ENCODE data around the gene LSP1. TPM values are rescaled to one million over a fixed set of nuclear protein-coding genes. Genes with fewer than 3 reads are reported as not detected.
"Not testable (repeated sequence)": the region's sequence is repeated elsewhere in the genome, so short reads cannot be mapped to it uniquely, and the experiment has no call there.

Gene LSP1
- total and polyA plus RNA-seq, 4 donors: 5.0 to 7.7 (median 5.7) TPM

DNA sequence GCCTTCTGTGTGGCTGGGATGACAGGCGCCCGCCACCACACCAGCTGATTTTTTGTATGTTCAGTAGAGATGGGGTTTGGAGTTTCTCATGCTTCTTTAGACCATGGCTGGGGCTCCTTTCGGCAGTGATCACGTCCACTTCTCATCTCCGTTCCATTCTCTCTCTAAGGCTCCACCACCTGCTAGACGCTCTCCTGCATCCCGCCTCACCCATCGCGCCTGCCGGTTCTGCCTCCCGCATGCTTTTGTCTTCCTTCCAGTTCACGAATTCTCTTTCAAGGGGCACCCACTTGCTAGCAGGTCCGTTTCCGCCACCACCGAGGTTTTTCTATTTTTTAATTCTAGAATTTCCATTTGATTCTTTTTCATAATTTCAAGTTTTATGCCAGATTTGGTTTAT lies 40.1 kb upstream of the LSP1 start:
- Histone ChIP-seq H3K4me3 (ENCODE audit: low read depth in 1 of 3, low read length in 3 of 3) (no peak overlapping the region), H3K36me3 (ENCODE audit: control insufficient read depth in 4 of 4, insufficient read depth in 3 of 4, low read depth in 1 of 4, low read length in 3 of 4) (no peaks in the 10 kb centered on the region), H3K9me3 (ENCODE audit: control insufficient read depth in 4 of 4, low read length in 3 of 4) (peaks cover 0 to 4% (median 1%) of the 10 kb centered on the region in 4 donors), H3K27ac (ENCODE audit: low read depth in 1 of 2, low read length in 2 of 2) (no peak overlapping the region), H3K4me1 (ENCODE audit: control insufficient read depth in 4 of 4, insufficient read depth in 4 of 4, low read length in 3 of 4) (no peaks in the 10 kb centered on the region), H3K9ac (ENCODE audit: low read depth in 1 of 2, low read length in 2 of 2) (no peak overlapping the region), H3K27me3 (ENCODE audit: control insufficient read depth in 4 of 4, insufficient read depth in 4 of 4, low read length in 3 of 4) (no peaks in the 10 kb centered on the region)
- no peak for DNase-seq (ENCODE audit: low spot score)
- 92% methylated on average over 15 of the region's 15 CpGs for WGBS
- TF ChIP-seq MAX (IDR thresholded peaks at IDR 0.05): no peak
- no peak for TF ChIP-seq GABPA (IDR thresholded peaks at IDR 0.05 in 1 of 2, conservative IDR thresholded peaks at IDR 0.05 in 1 of 2)
- no peak for TF ChIP-seq HNF4G (IDR thresholded peaks at IDR 0.05)

- not testable (repeated sequence) for DNase-seq (ENCODE audit: low spot score); H3K27me3 ChIP-seq (ENCODE audit: control insufficient read depth in 4 of 4, insufficient read depth in 4 of 4, low read length in 3 of 4); H3K27ac ChIP-seq (ENCODE audit: low read depth in 1 of 2, low read length in 2 of 2); H3K4me3 ChIP-seq (ENCODE audit: low read depth in 1 of 3, low read length in 3 of 3); H3K4me1 ChIP-seq (ENCODE audit: control insufficient read depth in 4 of 4, insufficient read depth in 4 of 4, low read length in 3 of 4); H3K36me3 ChIP-seq (ENCODE audit: control insufficient read depth in 4 of 4, insufficient read depth in 3 of 4, low read depth in 1 of 4, low read length in 3 of 4); H3K9me3 ChIP-seq (ENCODE audit: control insufficient read depth in 4 of 4, low read length in 3 of 4); H3K9ac ChIP-seq (ENCODE audit: low read depth in 1 of 2, low read length in 2 of 2)
- WGBS: 90% methylated on average over 9 of the region's 9 CpGs
Observed at GRCh38 chr11:1813356-1813755, 39.5 kb upstream of the LSP1 start.

- Histone ChIP-seq H3K27me3 (ENCODE audit: control insufficient read depth in 4 of 4, insufficient read depth in 4 of 4, low read length in 3 of 4) (no peaks in the 10 kb centered on the region), H3K9ac (ENCODE audit: low read depth in 1 of 2, low read length in 2 of 2) (no peak overlapping the region), H3K9me3 (ENCODE audit: control insufficient read depth in 4 of 4, low read length in 3 of 4) (peaks cover 6 to 9% (median 8%) of the 10 kb centered on the region in 4 donors), H3K36me3 (ENCODE audit: control insufficient read depth in 4 of 4, insufficient read depth in 3 of 4, low read depth in 1 of 4, low read length in 3 of 4) (no peaks in the 10 kb centered on the region), H3K4me1 (ENCODE audit: control insufficient read depth in 4 of 4, insufficient read depth in 4 of 4, low read length in 3 of 4) (no peaks in the 10 kb centered on the region), H3K27ac (ENCODE audit: low read depth in 1 of 2, low read length in 2 of 2) (no peak overlapping the region), H3K4me3 (ENCODE audit: low read depth in 1 of 3, low read length in 3 of 3) (no peak overlapping the region)
- no peak for DNase-seq (ENCODE audit: low spot score)
- 85% methylated on average over 10 of the region's 10 CpGs for WGBS
- no peak for TF ChIP-seq FOXA2 (IDR thresholded peaks at IDR 0.05)
- TF ChIP-seq HNF4G (IDR thresholded peaks at IDR 0.05): no peak
- TF ChIP-seq TAF1 (conservative IDR thresholded peaks at IDR 0.05): no peak
- TF ChIP-seq FOXA1 (IDR thresholded peaks at IDR 0.05): no peak
- TF ChIP-seq MAX (IDR thresholded peaks at IDR 0.05): no peak
- TF ChIP-seq SP1 (IDR thresholded peaks at IDR 0.05): no peak
- TF ChIP-seq EGR1 (IDR thresholded peaks at IDR 0.05; ENCODE audit: low read depth in 2 of 2): no peak
- TF ChIP-seq RAD21 (IDR thresholded peaks at IDR 0.05): no peak
- TF ChIP-seq YY1 (IDR thresholded peaks at IDR 0.05): no peak
Observed at GRCh38 chr11:1814691-1815090, 38.2 kb upstream of the LSP1 start.

- no peaks in the 10 kb centered on the region for H3K36me3 ChIP-seq (ENCODE audit: control insufficient read depth in 4 of 4, insufficient read depth in 3 of 4, low read depth in 1 of 4, low read length in 3 of 4)
- H3K9ac ChIP-seq (ENCODE audit: low read depth in 1 of 2, low read length in 2 of 2): no peak overlapping the region
- H3K27ac ChIP-seq (ENCODE audit: low read depth in 1 of 2, low read length in 2 of 2): no peak overlapping the region
- no peak for DNase-seq (ENCODE audit: low spot score)
- no peak overlapping the region for H3K4me3 ChIP-seq (ENCODE audit: low read depth in 1 of 3, low read length in 3 of 3)
- H3K27me3 ChIP-seq (ENCODE audit: control insufficient read depth in 4 of 4, insufficient read depth in 4 of 4, low read length in 3 of 4): no peaks in the 10 kb centered on the region
- H3K4me1 ChIP-seq (ENCODE audit: control insufficient read depth in 4 of 4, insufficient read depth in 4 of 4, low read length in 3 of 4): no peaks in the 10 kb centered on the region
- 93% methylated on average over 8 of the region's 8 CpGs for WGBS
- H3K9me3 ChIP-seq (ENCODE audit: control insufficient read depth in 4 of 4, low read length in 3 of 4): peaks cover 6 to 9% (median 8%) of the 10 kb centered on the region in 4 donors
- no peak for TF ChIP-seq RAD21 (IDR thresholded peaks at IDR 0.05)
- no peak for TF ChIP-seq EGR1 (IDR thresholded peaks at IDR 0.05; ENCODE audit: low read depth in 2 of 2)
- TF ChIP-seq, protein P1, sequence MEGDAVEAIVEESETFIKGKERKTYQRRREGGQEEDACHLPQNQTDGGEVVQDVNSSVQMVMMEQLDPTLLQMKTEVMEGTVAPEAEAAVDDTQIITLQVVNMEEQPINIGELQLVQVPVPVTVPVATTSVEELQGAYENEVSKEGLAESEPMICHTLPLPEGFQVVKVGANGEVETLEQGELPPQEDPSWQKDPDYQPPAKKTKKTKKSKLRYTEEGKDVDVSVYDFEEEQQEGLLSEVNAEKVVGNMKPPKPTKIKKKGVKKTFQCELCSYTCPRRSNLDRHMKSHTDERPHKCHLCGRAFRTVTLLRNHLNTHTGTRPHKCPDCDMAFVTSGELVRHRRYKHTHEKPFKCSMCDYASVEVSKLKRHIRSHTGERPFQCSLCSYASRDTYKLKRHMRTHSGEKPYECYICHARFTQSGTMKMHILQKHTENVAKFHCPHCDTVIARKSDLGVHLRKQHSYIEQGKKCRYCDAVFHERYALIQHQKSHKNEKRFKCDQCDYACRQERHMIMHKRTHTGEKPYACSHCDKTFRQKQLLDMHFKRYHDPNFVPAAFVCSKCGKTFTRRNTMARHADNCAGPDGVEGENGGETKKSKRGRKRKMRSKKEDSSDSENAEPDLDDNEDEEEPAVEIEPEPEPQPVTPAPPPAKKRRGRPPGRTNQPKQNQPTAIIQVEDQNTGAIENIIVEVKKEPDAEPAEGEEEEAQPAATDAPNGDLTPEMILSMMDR (IDR thresholded peaks at IDR 0.05; ENCODE audit: low read depth, low read length, missing input control): no peak
- no peak for TF ChIP-seq TAF1 (conservative IDR thresholded peaks at IDR 0.05)
- TF ChIP-seq, protein P2, sequence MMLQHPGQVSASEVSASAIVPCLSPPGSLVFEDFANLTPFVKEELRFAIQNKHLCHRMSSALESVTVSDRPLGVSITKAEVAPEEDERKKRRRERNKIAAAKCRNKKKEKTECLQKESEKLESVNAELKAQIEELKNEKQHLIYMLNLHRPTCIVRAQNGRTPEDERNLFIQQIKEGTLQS (IDR thresholded peaks at IDR 0.05): no peak
- TF ChIP-seq FOXA2 (IDR thresholded peaks at IDR 0.05): no peak
- TF ChIP-seq HNF4A (conservative IDR thresholded peaks at IDR 0.05): no peak
- TF ChIP-seq SP1 (IDR thresholded peaks at IDR 0.05): no peak
- TF ChIP-seq HNF4G (IDR thresholded peaks at IDR 0.05): no peak
- TF ChIP-seq NR2F2 (IDR thresholded peaks at IDR 0.05): no peak
- TF ChIP-seq MAX (IDR thresholded peaks at IDR 0.05): no peak
- no peak for TF ChIP-seq GABPA (IDR thresholded peaks at IDR 0.05 in 1 of 2, conservative IDR thresholded peaks at IDR 0.05 in 1 of 2)
- TF ChIP-seq, protein P3, sequence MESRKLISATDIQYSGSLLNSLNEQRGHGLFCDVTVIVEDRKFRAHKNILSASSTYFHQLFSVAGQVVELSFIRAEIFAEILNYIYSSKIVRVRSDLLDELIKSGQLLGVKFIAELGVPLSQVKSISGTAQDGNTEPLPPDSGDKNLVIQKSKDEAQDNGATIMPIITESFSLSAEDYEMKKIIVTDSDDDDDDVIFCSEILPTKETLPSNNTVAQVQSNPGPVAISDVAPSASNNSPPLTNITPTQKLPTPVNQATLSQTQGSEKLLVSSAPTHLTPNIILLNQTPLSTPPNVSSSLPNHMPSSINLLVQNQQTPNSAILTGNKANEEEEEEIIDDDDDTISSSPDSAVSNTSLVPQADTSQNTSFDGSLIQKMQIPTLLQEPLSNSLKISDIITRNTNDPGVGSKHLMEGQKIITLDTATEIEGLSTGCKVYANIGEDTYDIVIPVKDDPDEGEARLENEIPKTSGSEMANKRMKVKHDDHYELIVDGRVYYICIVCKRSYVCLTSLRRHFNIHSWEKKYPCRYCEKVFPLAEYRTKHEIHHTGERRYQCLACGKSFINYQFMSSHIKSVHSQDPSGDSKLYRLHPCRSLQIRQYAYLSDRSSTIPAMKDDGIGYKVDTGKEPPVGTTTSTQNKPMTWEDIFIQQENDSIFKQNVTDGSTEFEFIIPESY (IDR thresholded peaks at IDR 0.05): no peak
- no peak for TF ChIP-seq FOXA1 (IDR thresholded peaks at IDR 0.05)
- TF ChIP-seq RXRA (IDR thresholded peaks at IDR 0.05): no peak
Observed at GRCh38 chr11:1815311-1815710, 37.6 kb upstream of the LSP1 start.

Measured in liver (tissue), 9 donors.